H1 (cell line): ENCODE measurements around the gene ZNF598. TPM values are rescaled to one million over a fixed set of nuclear protein-coding genes. Genes with fewer than 3 reads are reported as not detected.

Experiments used
- EZH2 ChIP-seq: fragments of 200-600 bp; sonication (generic); IDR thresholded peaks from 2 replicates; pipeline ENCODE4 v1.7.1; 2012; ENCODE audit warnings: low read depth, mild to moderate bottlenecking, moderate library complexity, low read length, inconsistent platforms; ENCODE audit not compliant: severe bottlenecking
- polyA plus RNA-seq, 7 experiments: library from polyadenylated mRNA; depleted of rRNA in 3 of 7; stranded (reverse) in 5 of 7; unstranded in 2 of 7; fragments of >200 nt in 5 of 7; fragments of 200-250 nt in 2 of 7; gene quantifications; 1 replicate in 5 of 7; 2 replicates in 1 of 7; 4 replicates in 1 of 7; pipeline versions ENCODE4 v1.2.1 to v1.2.3, GENCODE V29; 2011 to 2013; ENCODE audit warnings: missing spikeins in 2 of 7, mixed read lengths in 2 of 7
- total RNA-seq: library from RNA; stranded (reverse); fragmentation: NEBNext Ultra II Directional; extraction: Animal tissue kit (Norgen Biotek cat#: 25700); gene quantifications from 2 replicates; pipeline ENCODE4 v1.2.1, GENCODE V29; 2021

Gene ZNF598
- total and polyA plus RNA-seq, 2 of the 8 experiments (the other 6 are each of a cell fraction or from before 2014, with no cell fraction given) = 29.3 to 47.6 TPM

DNA sequence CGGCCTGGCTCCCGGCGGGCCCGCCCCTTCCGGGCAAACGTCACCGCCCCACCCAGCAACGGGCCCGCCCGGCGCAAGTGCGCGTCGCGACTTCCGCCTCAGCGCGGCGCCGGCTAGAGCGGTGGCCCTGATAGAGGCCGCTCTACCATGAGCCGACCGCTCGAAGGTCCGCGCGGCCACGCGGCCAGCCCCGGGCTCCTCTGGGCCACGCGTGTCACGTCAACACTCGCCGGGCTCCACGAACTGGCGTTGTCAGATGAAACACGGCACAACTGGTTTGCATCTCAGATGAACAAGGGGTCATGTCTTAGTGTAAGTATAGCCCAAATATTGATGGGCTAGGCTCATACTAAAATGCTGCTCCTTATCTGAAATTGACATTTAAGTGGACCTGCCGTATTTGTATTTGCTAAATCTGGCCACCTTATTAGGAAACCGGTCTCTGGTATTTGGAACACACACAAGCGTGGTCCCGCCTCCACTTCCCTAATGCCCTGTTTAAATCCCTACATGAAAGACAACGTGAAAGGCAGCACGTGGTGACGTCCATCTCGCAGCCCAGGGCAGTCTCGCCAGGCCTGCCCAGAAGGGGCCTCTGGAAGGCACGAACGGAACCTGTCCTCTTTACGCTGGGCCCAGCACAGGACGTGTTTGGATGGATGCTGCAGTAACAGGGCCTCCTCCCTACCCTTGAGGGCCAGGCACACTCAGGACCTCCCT is at the start of gene ZNF598 (continued):
- TF ChIP-seq EZH2 = no peak
